GM15510 (cell line): ENCODE measurements around the gene FDPS.

Experiments used
- POLR2A ChIP-seq: IDR thresholded peaks from 3 replicates; pipeline ENCODE4 v1.6.1; 2011; ENCODE audit warnings: borderline replicate concordance; ENCODE audit not compliant: insufficient read length; ENCODE audit errors: extremely low read depth

The FDPS gene

DNA sequence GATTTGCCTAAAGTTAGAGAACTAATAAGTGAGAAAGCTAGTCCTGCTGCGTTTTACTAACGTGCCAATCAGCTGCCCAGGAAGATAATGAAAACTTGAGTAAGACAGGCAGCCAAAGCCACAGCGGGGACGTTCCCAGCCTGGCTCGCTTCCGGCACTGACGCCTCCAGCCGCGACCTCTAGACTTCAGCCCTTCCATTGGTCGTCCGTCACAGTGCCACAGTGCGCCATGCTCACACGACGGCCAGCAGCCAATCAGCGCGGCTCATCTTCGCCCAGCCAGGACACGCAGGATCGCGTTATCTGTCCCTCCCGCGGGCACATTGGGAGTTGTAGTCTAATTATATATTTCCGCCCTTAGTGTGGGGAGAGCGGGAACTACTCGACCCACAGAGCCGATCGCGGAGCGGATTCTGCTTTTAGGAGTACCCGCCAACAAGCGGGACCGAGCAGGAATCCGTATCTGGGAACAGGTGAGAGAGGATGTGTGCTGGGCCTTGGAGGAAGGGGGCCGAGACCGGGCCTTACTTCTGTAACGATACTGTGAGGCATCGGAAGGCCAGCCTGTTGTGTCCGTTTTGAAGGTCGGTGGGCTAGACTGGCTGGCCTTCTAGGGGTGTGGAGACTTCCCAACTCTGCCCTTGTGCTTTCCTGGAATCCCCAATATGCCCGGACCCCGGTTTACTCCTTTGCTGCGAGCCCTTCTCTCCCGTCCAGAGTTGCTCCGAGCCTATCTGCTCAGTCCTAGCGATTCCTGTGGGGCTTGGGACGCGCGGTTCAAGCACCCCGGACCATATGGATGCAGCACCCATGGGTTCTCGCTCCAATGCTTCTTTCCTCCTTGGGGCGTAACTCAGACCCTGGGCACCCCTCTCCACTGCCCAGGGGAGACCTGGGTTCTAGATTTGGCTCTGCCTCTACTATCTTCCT lies at the start of gene FDPS:
Gene FDPS, plus strand, starts transcription at position 374 of the 930 bp plus-strand sequence. CDS start 924 bp downstream, outside the sequence.
- peak; percentile 75 for TF ChIP-seq POLR2A

DNA sequence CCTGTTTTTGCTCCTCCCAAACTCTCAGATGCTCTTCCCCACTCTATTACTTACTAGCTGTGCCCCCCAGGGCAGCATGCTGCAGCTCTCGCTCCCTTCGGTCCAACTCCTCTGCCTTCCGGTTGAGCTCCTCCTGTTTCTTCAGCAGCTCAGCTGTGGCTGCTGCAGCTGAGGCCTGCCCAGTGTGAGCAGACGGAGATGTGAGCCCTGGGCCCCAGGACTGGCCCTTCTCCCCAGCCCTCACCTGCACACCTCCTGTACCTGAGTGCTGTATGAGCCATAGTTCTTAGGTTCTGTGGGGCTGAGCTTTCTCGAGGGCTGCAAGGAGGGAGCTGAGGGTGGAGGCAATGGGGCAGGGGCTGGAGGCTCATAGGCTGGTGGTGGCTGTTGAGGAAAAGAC lies 48.4 kb upstream of the FDPS start:
- TF ChIP-seq POLR2A = no peak

DNA sequence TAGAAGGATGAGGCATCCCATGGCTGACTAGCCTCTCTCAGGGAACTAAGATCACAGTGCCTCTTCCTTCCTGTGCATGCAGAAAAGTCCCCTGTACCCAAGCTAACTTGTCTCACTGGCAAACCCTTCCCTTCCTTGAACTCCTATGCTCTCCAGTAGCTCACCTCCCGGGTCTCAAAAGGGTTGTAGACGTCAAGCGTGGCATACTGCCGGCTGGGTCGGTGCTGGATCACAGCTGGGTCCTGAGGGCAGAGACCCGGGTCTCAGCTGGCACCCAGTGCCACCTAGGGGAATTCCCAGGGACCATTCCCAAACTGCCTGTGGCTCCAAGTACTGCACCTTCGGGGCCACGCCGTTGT lies 47.2 kb upstream of the FDPS start:
- no peak for TF ChIP-seq POLR2A

DNA sequence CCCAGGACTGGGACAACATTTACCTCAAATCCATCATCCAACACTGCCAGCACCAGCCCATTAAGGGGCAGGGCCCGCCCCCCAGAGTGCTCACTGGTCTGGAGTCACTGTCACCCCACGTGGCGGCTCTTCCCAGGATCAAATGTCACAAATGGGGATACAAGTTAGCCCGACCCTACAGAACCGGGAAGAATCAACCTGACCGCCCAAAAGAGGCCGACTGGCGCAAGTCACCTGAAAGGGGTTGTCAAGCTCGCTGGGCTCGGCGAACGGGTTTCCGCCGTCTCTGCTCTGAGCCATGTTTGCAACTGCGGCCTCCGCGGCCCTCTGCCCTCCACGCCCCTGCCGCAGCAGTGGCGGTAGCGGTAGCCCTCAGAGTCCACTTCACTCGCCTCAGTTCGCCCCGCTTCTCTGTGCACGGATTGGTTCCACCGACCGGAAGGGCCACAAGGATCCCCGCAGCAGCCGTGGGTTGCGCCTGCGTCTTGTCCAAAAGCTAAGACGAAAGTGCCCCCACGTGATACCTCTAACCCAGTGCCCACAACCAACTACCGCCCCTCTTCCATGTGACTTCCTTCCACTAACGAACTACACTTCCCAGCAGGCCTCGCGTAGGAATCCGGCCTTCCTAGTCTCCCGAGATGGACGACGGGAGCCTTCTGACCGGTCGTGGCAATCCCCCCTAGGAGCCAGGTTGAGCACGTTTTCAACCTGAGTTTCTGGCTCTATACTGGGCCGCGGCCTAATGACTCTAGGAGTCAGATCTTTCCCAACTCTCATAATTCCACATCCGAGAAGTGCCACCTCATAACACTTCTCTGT lies 46.6 kb upstream of the FDPS start, which contains the start of gene SCAMP3:
Gene SCAMP3, minus strand, starts transcription at position 509 of the 822 bp plus-strand sequence. Its CDS starts 209 bp downstream, at position 300.
- TF ChIP-seq POLR2A = peak; percentile 92

DNA sequence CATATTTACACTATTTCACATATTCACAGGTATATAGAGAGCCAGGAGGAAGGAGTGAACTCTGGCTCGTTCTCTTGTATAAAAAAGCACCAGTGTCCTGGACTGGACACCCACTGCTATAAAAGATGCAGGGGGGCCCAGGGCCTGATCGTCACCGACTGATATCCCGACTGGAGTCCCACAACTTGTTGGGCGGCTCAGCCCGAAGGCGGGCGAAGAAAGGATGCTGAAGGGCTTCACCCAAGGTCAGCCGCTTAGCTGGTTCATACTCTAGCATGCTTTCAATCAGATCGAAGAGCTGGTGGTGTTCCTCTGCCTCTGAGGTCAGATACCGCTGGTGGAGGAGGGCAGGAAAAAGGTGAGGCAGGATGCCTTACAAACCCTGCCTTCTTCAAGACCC lies 45.6 kb upstream of the FDPS start:
- TF ChIP-seq POLR2A = no peak

DNA sequence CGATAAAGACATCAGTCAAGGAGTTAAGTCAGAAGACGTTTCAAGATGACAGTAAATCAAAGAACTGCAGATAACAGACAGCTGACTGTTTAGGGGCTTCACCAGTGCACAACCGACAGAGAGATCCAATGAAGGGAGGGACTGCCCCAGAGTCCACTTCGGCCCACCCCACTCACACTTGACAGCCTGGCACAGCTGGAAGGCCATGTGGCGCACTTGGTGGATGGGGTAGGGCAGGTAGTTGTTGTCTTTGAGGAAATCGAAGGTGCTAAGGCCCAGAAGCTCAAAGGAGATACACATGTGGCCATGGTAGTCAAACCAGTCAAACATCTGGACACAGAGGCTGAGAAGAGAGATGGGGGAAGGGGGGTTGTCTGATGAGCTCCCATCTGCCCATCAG lies 42.1 kb upstream of the FDPS start:
- no peak for TF ChIP-seq POLR2A

DNA sequence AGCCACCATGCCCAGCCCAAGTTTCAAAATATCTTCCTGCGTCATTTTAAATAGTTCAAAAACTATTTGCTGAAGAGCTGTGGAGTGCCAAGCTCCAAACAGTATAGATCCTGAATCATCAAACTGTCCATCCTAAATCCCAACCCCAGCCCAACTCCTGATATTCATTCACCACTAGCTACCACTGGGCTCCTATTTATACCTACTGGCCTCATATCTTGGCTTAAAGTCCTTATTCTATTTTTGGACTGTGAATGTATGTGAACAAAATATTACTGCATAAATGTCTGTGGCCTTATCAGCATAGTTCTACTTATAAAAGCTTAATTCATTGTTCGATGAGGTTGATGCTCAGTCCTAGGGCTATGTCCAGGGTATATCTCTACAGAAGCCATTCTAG lies 41.3 kb upstream of the FDPS start:
- TF ChIP-seq POLR2A = no peak

DNA sequence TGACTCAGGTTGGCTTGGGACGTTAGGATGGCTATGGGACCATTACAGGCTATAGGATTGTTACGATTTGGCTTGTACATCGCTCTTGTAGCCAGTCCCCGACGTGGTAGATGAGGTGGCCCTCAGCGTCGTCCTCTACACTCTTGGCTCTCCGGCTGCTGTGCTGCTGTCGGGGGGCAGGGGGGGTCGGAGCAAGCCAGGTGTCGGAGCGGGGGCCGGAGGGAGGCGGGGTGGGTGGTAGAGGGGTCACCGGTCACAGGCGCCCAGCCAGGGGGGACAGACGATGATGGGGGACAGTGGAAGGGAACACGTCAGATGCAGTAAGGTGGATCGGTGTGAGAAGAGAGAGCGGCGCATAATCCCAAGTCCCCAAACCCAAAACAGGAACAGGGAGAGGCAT lies 40.0 kb upstream of the FDPS start:
- no peak for TF ChIP-seq POLR2A

DNA sequence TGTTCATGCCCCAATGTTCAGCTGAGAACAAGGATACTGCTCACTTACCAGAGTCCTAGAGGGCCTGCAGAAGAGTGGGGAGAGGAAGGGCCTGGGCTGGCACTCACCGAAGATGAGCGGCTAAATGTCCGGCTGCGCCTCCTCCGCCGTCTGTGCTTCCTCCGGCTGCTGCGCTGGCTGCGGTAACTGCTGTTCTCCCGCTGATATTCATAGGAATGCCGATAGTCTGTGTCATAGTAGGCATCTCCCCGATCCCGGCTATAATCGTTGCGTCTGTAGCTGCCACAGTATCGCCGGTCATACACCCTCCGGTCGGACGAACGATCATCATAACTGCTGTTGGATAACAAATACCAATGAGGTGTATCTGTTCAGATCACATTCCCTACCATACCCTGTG lies 39.3 kb upstream of the FDPS start:
- TF ChIP-seq POLR2A = no peak

DNA sequence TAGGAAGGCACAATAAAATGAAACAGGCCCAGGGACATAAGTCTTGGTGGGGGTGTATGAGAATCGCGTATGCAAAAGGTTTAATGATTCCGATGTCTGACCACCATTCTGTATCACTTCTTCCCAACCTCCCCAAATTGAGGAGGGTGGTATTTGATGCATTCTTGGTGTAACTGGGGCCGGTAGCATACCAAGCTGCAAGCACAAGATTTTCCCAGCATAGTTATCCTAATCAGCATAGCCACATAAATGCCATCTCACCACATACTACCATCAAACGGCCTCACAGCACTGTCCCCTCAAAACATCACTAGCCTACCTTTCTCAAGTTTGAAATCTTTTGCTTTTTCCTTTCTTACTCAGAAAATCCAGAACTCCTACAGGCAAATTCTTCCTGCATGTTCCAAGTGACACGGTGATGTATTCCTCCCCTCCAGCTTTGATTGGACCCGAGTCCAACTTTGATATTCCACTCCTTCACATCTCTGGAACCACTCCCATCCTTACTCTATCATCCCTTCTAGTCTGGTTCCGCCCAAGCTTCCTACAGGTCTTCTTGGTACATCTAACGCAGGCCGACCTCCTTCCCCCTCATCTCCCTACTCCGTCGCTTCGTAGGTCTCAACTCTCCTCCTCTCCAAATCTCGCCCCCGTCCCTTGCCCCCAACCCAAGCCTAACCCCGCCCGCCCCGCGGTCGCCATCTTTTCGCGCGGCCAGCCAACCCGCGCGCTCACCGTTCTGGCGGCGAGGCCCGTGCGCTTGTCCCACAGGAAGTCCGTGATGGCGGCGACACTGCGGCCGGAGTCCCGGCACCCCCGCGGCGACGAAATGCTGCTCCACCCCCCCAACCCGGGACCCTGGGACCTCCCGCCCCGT lies 36.0 kb upstream of the FDPS start:
- TF ChIP-seq POLR2A = no peak

DNA sequence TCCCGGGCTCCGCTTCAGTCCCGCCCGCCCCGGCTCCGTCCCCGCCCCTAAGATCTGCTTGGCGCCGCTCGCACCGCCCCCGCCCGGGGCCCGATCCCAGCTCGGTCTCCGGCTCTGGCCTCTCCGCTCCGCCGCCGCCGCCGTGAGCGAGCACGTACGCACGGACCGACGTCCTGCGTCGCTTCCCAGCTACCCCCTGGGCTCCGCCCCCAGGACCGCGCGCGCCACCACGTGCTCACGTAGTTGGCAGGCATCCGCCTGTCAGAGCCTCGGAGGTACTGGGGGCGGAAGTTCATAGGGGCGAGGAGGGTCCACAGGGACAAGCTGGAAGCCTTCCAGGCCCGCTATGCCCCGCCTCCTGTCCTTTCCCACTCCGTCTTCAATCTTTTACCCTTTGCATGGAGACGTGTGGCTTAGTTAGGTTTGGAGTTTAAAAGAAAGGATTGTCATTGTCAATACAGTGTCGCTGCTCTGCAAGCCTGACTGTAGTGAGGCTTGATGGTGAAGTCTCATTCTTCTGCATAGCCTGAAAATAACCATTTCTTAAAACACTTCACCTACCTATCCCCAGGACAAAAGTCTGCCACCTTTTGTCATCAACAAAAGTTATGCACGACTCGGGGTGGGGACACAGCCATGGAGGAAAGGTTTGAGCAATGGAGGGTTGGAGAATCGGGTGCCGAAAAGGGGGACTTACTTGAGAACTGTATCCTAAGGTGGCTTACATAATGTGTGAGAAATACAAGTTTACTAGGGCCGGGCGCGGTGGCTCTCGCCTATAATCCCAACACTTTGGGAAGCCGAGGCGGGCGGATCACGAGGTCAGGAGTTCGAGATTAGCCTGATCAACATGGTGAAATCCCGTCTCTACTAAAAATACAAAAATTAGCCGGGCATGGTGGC lies 35.1 kb upstream of the FDPS start, which contains the start of gene CLK2:
Gene CLK2, minus strand, starts transcription at position 162 of the 903 bp plus-strand sequence. CDS start 2,527 bp downstream, outside the sequence.
- TF ChIP-seq POLR2A = peak; percentile 94

DNA sequence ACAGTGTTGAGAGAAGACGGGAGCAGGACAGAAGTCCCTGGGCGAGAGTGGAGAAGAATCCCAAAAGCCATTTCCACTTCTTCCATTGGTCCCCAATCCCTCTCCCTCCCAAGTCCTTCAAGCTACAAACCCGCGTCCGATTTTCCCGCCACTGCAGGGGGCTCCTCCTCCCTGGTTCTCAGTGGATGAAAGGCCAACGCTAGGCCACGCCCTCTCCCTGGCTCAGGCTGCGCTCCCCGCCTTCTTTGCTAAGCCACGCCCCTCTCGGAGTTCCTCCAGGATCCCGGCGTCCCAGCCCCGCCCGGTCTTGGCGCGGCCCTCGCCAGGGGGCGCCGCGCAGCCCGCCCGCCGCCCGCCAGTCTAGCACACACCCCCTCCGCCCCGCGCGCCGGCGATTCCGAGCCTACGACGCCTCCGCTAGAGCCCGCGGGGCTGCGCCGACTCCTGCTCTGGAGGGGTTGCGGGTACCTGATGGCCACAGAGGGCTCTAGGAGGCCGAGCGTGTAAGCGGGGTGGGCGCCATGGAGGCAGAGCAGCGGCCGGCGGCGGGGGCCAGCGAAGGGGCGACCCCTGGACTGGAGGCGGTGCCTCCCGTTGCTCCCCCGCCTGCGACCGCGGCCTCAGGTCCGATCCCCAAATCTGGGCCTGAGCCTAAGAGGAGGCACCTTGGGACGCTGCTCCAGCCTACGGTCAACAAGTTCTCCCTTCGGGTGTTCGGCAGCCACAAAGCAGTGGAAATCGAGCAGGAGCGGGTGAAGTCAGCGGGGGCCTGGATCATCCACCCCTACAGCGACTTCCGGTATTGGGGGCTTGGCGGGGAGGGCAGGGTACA lies 31.4 kb upstream of the FDPS start, which contains the start of gene HCN3:
Gene HCN3, plus strand, starts transcription at position 394 of the 832 bp plus-strand sequence. Its CDS starts 128 bp downstream, at position 522.
- no peak for TF ChIP-seq POLR2A
